Renal cortex interstitium (tissue), 11 donors: ENCODE results near the gene TPST2. TPM values are rescaled to one million over a fixed set of nuclear protein-coding genes. Genes with fewer than 3 reads are reported as not detected.

Experiments
- DNase-seq, 11 donors: peaks; one replicate each; pipeline ENCODE4 v3.0.0-alpha.2; 2013; ENCODE audit warnings: low read depth in 9 of 11, low spot score in 4 of 11; ENCODE audit errors: extremely low read depth in 1 of 11
- polyA plus RNA-seq, 3 donors: library from polyadenylated mRNA; unstranded; fragments of 120-200 nt; gene quantifications; one replicate each; pipeline ENCODE4 v1.2.1, GENCODE V29; 2013; ENCODE audit not compliant: insufficient read length in 3 of 3

The TPST2 gene
- polyA plus RNA-seq, 3 donors, result 24.8 to 30.3 (median 27.8) TPM

GRCh38 chr22:26567610-26568009 is 22.3 kb downstream of the TPST2 start:
- DNase-seq, result no peak

- no peak for DNase-seq
Measured at GRCh38 chr22:26566994-26567393, 22.9 kb downstream of the TPST2 start.

- DNase-seq, result no peak
Measured at GRCh38 chr22:26565889-26566288, 24.0 kb downstream of the TPST2 start.

DNA sequence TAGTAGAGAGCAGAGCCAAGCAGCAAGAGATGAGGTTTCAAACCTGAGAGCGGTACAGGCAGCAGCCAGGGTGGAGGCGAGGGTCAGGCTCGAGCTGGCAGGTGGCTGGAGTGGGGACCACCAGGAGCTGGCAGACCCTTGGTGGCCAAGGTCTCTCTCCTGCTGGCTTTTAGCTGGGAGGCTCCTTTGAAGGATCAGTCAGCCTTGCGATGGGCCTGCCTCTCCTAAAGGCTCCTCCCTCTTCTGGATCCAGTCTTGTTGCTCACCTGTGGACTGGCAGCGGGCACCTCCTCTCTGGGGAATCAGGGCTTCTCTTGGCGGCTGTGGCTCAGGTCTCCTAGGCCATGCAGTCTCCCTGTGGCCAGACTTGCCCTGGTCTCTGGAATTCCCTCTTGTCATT is 24.8 kb downstream of the TPST2 start:
- DNase-seq, result no peak

GRCh38 chr22:26564672-26565071 is 25.3 kb downstream of the TPST2 start:
- DNase-seq, result no peak

DNA sequence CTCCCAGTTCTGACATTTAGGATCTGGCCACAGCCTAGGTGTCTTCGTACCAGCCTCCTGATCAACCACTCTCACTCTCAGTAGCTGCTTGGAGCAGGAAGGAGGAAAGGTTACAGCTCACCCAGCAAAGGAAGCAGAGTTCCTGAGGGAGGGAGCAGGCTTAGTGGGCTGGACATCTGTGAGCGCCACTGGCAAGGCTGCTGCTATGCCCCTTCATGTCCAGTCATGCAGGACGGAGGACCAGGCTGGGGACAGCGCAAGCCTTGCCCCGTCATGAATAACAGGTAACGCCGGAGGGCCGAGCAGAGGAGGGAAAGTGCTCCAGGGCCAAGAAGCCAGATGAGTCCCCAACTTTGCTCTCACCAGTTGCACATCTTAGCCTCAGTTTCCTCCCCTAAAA is 25.8 kb downstream of the TPST2 start:
- DNase-seq, result no peak

DNA sequence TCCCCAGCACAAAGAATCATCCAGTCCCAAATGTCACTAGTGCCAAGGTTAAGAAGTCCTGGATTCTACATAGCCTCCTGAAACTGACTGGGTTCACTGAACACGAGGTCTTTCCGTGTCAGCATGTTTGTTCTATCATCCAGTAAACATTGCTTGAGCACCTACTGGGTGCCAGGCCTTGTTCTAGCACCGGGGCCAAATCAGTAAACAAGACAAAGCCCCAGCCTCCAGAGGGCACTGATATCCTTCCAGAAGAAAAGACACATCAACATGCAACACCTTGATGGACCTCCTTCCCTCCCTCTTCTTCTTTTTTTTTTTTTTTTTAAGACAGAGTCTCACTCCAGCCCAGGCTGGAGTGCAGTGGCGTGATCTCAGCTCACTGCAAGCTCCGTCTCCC is 26.9 kb downstream of the TPST2 start:
- no peak for DNase-seq

DNA sequence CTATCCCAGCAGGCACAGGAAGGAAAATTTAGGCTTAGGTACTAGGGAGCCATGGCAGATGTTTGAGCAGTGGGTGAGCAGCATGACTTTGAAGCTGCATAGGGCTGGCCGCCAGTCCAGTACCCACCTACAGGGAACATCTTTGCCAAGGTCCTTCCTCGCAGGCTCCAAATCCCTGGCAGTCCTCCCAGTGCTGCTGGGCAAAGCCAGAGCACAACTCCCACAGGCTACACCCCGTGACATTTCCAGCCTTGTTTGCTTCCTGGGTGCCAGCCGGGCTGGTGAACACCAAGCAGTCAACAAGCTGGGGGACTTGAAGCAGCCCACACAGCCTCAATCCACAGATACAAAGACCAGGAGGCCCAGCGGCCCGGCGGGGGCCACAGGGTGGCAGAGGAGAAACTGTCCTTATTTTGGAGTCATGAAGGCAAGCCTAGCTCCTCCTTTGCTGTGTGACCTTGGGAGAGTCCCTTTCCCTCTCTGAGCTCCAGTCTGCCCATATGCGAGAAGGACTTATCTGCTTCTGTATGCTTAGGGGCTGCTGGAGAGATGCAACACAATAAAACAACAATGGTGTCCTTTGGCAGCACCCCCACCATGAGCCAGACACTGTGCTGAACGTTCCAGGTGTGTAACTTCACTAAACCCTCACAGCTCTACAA is 28.0 kb downstream of the TPST2 start:
- DNase-seq, result no peak

- no peak for DNase-seq
Measured at GRCh38 chr22:26559961-26560575, 29.9 kb downstream of the TPST2 start.

- DNase-seq, result no peak
Measured at GRCh38 chr22:26558248-26558895, 31.6 kb downstream of the TPST2 start.

DNA sequence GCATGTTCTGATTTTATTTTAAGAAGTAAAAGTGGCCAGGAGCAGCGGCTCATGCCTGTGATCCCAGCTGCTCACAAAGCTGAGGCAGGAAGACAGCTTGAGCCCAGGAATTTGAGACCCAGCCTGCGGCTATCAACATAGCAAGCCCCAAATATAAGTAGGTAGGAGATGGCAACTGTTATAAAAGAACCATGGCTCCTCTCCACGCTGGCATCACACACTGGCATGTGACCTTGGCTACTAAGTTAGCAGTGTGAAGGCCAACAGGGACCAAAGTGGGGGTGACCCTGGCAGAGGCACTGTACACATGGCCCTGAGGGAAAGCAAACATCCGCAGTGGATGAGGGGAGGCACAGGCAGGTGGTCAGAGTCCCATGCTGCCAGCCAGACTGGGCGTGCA is 33.0 kb downstream of the TPST2 start:
- no peak for DNase-seq

GRCh38 chr22:26555478-26555877 is 34.5 kb downstream of the TPST2 start:
- no peak for DNase-seq

DNA sequence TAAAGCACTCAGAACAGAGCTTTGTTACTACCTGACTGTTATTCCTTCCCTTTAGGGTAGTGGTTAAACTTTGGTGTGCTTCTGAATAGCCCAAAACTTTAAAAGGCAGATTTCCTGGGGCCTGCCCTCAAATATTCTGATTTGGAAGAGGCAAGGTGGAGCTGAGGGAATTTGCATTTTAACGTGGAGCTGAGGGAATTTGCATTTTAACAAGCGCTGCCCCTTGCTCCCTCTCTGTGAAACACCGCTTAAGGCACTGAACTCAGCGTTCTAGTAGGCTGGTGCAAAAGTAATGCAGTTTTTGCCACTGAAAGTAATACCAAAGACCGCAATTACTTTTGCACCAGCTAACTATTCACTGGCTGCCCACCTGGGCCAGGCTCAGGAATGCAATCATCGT is 35.0 kb downstream of the TPST2 start:
- no peak for DNase-seq

DNA sequence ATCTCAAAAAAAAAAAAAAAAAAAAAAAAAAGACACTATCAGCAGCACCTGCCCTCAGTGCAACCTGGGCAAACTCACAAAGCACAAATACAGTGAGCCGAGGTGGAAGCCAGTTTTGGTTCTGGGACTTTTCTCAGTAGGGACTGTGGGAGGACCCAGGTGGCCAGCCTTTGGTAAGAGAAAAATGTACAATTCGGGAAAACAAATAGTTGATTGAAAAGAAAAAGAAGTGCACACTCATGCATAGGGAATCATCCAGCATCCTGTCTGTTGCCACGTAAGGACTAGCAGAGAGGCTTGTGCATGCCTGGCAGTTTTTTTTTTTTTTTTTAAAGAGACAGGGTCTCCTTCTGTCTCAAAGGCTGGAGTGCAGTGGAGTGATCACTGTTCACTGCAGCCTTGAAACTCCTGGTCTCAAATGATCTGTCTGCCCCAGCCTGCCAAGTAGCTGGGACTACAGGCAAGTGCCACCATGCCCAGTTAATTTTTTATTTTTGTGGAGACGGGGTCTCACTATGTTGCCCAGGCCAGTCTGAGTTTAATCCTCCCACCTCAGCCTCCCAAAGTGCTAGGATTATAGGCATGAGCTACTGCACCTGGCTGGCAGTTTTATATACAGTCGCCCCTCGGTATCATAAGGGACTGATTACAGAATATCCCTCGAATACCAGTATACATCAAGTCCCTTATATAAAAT is 36.7 kb downstream of the TPST2 start:
- DNase-seq, result no peak

GRCh38 chr22:26552466-26552865 is 37.5 kb downstream of the TPST2 start:
- DNase-seq, result no peak

DNA sequence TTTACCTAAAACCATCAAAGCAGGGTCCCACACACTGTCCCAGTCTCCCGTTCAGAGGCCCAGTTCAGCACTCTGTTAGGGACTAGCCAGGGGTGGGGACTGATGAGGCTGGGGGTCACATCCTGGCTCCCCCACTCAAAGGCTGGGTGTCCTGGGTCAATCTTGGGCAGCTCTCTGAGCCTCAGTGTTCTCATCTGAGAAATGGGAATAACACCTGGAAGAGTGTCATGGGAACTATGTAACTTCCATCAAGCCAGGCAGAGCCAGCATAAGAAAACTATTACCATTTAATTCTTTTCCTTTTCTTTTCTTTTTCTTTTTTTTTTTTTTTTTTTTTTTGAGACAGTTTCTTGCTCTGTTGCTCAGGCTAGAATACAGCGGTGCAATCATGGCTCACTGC is 38.4 kb downstream of the TPST2 start:
- DNase-seq, result no peak

GRCh38 chr22:26550498-26551033 is 39.4 kb downstream of the TPST2 start:
- DNase-seq, result no peak

GRCh38 chr22:26549902-26550497 is 39.9 kb downstream of the TPST2 start:
- no peak for DNase-seq

- DNase-seq, result no peak
Measured at GRCh38 chr22:26548984-26549383, 40.9 kb downstream of the TPST2 start.
